Measurements from ENCODE around the gene SLC7A14. TPM values are rescaled to one million over a fixed set of nuclear protein-coding genes. Genes with fewer than 3 reads are reported as not detected.
A peak's percentile ranks its signal among the peaks of the same experiment; 100 is the strongest.

The SLC7A14 gene
- total RNA-seq, 1 donor, result 6.1 TPM

GRCh38 chr3:170419557-170420087, 166.3 kb downstream of the SLC7A14 start:
- TF ChIP-seq CTCF (IDR thresholded peaks at IDR 0.05; ENCODE audit: insufficient read depth, low read length), result no peak
- peak; percentile 38 for DNase-seq (ENCODE audit: low read depth)
- peak overlapping the region; percentile 81 for H3K4me3 ChIP-seq (ENCODE audit: low read depth, low read length)

- peak within 1 kb of the TSS; percentile 81 for H3K4me3 ChIP-seq (ENCODE audit: low read depth, low read length)
- peak; percentile 31 for TF ChIP-seq CTCF (IDR thresholded peaks at IDR 0.05; ENCODE audit: insufficient read depth, low read length)
- DNase-seq (ENCODE audit: low read depth), result peak; percentile 68
Observed at GRCh38 chr3:170418422-170419398, 167.2 kb downstream of the SLC7A14 start, which contains the start of gene CLDN11. Gene CLDN11 (plus strand): TSS chr3:170418868. CDS start chr3:170419067, 199 bp downstream.

GRCh38 chr3:170417090-170417489, 168.8 kb downstream of the SLC7A14 start:
- no peak for DNase-seq (ENCODE audit: low read depth)
- no peak for TF ChIP-seq CTCF (IDR thresholded peaks at IDR 0.05; ENCODE audit: insufficient read depth, low read length)
- no peak overlapping the region for H3K4me3 ChIP-seq (ENCODE audit: low read depth, low read length)

DNA sequence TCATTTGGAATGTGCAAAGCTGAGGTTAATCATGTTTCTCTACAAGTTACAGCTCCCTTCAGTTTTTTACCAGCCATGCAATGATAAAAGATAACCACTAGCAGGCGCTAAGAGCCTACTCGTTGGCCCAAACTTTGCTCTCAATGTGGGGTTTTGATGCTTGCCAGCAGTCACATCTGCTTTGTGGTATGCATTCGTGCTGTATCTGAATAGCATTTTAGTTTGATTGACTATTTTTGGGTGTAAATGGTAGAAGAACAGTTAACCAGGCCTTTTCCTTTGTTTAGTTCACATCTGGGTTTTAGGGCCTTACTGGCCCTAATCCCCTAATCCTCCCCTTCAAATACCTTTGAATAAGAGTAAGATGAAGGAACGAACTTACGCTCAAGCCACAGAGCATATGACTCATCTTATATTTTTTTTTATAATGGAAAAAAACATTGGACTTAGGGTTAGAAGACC, 171.6 kb downstream of the SLC7A14 start:
- no peak overlapping the region for H3K4me3 ChIP-seq (ENCODE audit: low read depth, low read length)
- peak; percentile 99 for TF ChIP-seq CTCF (IDR thresholded peaks at IDR 0.05; ENCODE audit: insufficient read depth, low read length)
- peak; percentile 98 for DNase-seq (ENCODE audit: low read depth)

DNA sequence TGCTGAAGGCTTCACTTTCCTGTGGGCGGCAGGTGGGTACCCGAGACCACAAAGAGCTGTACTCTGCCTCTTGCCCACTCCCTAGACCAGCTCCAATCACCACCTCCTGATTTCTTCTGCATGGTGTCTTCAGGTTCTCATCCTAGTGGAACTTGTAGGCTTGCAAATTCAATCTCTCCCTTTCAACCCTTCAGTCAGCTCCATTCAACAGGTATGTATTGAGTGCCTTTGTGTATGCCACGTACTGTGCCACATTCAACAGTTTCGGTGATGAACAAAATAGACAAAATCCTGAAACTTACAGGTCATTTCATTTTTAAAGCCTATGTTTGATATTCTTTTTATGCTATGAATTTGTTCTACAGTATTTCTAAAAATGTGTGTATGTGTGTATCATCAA, 172.6 kb downstream of the SLC7A14 start:
- DNase-seq (ENCODE audit: low read depth), result no peak
- TF ChIP-seq CTCF (IDR thresholded peaks at IDR 0.05; ENCODE audit: insufficient read depth, low read length), result no peak
- no peak overlapping the region for H3K4me3 ChIP-seq (ENCODE audit: low read depth, low read length)

DNA sequence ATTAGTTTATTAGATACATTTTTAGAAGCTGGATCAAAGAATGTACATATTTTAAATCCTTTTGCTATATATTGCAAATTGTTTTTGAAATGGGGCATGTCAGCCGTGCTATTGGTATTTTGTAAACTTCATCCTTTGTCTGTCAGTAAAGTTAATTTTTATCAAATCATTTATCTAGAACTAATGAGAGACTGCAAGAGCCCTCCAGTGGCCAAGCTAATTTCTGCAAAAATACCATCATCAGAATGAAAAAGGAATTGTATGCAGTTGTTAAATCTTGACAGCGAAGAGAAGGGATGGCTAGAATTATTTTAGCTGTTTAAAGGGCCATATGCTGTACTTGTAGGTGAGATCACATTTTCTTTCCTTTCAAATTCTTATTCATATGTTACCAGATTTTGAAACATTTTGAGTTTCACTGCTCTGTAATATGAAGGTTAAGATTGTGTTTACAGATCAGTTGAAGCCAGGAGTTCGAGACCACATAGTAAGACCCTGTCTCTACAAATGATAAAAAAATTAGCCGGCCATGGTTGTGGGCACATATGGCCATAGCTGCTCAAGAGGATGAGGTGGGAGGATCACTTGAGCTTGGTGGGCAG, 175.3 kb downstream of the SLC7A14 start:
- peak; percentile 56 for DNase-seq (ENCODE audit: low read depth)
- no peak overlapping the region for H3K4me3 ChIP-seq (ENCODE audit: low read depth, low read length)
- TF ChIP-seq CTCF (IDR thresholded peaks at IDR 0.05; ENCODE audit: insufficient read depth, low read length), result peak; percentile 64

Other genes with a start within 250 kb of the SLC7A14 start
- 25.3 and 60.7 TPM in 2 replicates for gene SKIL, start 228.4 kb downstream of the SLC7A14 start, total RNA-seq (ENCODE audit: low replicate concordance)
- 375 and 661 TPM in 2 replicates for gene CLDN11, start 167.2 kb downstream of the SLC7A14 start, total RNA-seq (ENCODE audit: low replicate concordance)